Measurements from ENCODE around the gene YOD1.

YOD1 gene

GRCh38 chr1:207017615-207018559, 33.1 kb downstream of the YOD1 start:
- in situ Hi-C loops (cut with HindIII; ENCODE audit: low sequenced_read_pairs): no loop called here

GRCh38 chr1:207015791-207016190, 35.2 kb downstream of the YOD1 start:
- in situ Hi-C loops (cut with HindIII; ENCODE audit: low sequenced_read_pairs): no loop called here

GRCh38 chr1:207014728-207015127, 36.3 kb downstream of the YOD1 start:
- in situ Hi-C loops (cut with HindIII; ENCODE audit: low sequenced_read_pairs): no loop called here

- in situ Hi-C loops (cut with HindIII; ENCODE audit: low sequenced_read_pairs): no loop called here
These were observed 37.5 kb downstream of the YOD1 start for GRCh38 chr1:207013321-207014085.

DNA sequence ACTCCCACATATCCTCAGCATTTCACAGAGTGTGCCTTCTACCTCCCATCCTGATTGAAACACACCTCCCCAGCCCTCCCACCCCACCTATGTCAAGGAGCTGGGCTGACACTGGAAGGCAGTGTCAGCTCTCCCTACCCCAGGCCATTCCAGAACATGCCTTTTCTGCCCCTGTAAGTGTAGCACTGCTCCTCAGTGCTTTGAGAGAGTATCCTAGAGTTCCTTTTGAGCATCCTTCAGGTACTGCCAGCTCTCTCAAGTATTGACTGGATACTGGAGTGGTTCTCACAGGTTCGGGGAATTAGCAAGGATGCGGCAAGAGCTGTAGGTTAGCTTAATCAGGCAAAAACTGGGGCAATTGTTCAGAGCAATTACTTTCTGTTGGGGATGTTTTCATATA, 40.3 kb downstream of the YOD1 start:
- in situ Hi-C loops (cut with HindIII; ENCODE audit: low sequenced_read_pairs): no loop called here

DNA sequence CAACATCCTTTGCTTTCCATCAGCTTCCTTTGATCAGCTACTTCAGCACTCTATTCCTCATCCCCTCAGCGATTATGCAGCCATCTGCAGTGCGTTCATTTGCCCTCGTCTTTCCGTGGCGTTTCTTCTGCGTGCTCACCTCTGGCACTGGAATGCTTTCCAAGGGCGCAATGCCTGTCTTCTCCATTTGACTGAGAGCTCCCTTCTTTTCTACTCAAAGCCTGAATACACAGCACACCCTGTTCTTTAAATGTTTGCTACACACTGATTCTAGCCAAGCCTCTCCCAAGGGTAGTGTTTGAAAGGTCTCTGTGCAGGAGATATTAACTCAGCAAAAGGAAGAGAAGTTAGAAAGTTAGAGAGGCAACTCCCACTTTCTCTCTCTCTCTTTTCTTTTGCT, 41.1 kb downstream of the YOD1 start:
- in situ Hi-C loops (cut with HindIII; ENCODE audit: low sequenced_read_pairs): no loop called here

GRCh38 chr1:207009182-207009850, 41.7 kb downstream of the YOD1 start:
- in situ Hi-C loops (cut with HindIII; ENCODE audit: low sequenced_read_pairs): no loop called here

- in situ Hi-C loops (cut with HindIII; ENCODE audit: low sequenced_read_pairs): no loop called here
These were observed 43.5 kb downstream of the YOD1 start for GRCh38 chr1:207007352-207008033.

DNA sequence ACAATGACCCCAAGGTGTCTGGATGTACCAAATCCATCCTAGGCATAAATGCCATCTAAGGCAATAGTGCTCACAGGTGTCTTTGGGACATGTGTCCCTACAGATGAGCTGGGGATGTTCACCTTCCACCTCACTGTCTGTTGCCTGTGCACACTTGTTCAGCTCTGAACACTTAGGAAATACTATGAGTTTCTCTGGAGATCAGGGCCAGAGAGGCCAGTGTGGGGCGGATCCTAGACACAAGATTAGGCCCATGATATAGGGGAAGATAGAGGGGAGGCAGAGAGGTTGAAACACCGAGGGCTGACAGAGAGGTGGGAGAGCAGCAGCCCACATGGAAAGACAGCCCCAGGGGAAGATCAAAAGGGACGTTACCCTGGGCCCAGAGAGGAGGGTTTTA, 44.1 kb downstream of the YOD1 start:
- in situ Hi-C loops (cut with HindIII; ENCODE audit: low sequenced_read_pairs): no loop called here

DNA sequence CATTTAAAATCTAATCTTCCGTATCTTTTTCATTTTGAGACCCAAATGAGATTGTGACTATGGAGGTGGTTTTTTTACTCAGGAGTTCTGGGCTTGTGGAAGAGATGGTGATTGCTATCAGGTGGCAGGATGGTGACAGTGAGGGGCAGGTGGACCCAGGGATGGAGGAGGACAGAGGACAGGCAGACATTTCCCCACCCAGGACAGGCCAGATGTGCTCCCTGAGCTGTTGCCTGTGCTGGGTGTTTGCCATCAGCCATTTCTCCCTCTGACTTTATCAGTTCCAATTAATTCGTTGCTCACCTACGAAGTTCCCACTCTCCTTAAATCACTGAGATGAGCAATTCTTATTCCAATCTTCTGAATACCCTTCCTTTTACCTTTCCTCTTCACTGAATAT, 44.9 kb downstream of the YOD1 start:
- in situ Hi-C loops (cut with HindIII; ENCODE audit: low sequenced_read_pairs): no loop called here

DNA sequence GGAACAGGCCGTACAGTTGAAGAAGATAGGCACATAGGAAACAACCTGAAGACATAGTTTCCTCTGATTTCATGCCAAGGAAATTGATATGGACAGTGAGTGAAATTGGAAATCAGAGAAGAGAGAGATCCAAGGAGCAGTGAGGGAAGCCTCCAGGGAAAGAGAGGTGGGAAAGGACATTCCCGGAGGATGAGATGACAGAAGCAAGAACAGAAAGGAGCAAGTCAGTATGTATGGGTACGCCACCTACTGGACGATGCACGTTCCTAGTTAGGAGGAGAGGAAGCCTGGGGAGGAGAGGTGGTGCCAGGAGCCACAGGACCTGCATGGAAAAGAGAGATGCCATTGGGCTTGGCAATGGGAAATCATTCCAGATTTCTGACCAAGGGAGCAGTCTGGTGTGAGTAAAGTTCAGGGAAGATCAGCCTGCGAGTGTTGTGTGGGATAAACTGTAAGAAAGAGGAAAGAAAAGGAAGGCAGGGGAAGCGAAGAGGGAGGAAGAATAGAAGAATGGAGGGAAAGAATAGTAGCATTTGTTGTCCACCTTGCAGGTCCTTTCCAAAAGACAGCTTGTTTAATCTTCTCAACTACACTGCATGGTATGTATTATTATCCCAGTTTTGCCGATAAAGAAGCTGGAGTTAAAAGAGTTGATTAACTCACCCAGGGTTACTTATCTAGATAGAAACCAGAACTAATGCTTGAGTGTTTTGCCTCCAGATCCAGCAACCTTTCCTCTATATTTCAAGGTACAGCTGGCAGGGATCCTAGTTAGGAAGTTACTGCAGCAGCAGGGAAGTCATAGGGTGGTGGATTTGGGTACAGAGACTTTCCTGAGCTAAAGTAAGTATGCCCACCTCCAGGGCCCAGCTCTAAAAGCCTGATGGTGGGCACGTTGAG, 45.8 kb downstream of the YOD1 start:
- in situ Hi-C loops (cut with HindIII; ENCODE audit: low sequenced_read_pairs): no loop called here

- in situ Hi-C loops (cut with HindIII; ENCODE audit: low sequenced_read_pairs): no loop called here
These were observed 47.8 kb downstream of the YOD1 start for GRCh38 chr1:207003210-207003609.

- in situ Hi-C loops (cut with HindIII; ENCODE audit: low sequenced_read_pairs): no loop called here
These were observed 48.3 kb downstream of the YOD1 start for GRCh38 chr1:207002724-207003146.

DNA sequence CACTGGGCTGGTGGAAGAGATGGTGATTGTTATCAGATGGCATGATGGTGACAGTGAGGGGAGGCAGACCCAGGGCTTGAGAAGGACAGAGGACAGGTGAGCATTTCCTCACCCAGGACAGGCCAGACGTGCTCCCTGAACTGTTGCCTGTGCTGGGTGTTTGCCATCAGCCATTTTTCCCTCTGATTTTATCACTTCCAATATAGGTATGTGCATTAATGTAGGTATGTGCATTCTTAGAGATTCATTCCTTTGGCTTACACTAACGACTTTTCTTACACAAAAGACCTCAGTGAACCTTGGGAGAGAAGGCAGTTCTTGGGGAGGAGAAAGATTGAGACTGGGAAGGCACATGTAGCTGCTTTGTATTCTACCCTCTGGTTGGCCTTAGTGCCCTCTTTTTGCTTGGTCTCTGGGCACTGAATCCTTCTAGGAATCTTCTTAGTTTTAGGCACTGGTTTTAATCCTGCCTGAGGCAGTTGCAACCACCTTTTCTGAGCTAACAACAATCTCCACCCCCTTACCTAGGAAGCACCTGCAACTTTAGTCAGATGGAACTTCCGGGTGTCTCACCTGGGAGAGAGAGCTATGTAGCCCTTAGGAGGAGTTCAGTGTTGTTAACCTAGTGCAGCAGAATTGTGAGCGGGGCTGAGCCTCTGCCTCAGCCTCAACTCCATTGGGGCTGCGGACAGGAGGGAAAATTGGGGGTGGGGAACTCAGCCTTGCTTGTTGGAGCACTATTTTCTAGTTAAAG, 49.3 kb downstream of the YOD1 start:
- in situ Hi-C loops (cut with HindIII; ENCODE audit: low sequenced_read_pairs): no loop called here

DNA sequence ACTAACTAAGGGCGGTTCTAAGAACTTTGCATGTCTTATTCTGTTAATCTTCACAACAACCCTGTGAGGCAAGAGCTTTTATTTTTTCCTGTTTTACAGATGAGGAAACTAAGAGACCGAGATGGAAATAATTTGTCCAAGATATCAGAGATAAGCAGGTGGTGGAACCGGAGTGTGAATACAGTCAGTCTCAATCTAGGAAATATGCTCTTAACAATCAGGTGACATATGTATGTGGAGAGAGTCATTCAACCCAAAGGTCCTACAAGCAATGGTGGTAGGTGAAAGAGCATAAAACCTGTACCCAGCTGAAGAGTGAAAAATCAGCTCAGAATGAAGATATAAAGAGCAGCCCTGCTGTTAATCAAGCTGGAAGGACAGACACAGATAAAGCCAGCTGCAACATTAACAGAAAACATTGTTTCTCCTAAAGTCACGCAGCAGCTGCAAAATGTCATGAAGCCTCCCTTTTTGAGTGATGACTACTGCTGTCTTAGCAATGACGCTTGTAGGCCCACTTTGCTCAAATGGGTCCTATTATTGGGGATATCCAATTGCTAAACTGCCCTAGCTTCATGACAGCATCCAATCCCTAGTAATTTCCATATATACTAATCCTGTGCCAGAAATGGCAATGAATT, 50.2 kb downstream of the YOD1 start:
- in situ Hi-C loops (cut with HindIII; ENCODE audit: low sequenced_read_pairs): no loop called here

DNA sequence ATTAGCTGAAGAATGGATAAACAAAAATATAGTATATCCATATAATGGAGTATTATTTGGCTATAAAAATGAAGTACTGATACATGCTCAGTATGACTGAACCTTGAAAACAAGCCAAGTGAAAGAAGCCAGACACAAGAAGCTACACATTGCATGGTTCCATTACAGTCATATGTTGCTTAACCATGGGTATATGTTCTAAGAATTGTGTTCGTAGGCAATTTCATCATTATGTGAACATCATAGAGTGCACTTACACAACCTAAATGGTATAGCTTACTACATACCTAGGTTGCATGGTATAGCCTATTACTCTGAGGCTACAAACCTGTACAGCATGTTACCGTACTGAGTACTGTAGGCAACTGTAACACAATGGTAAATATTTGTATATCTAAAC, 52.2 kb downstream of the YOD1 start:
- in situ Hi-C loops (cut with HindIII; ENCODE audit: low sequenced_read_pairs): no loop called here
